GM12872 (cell line): ENCODE data around the gene WDR75.

ENCODE experiments used
- TF ChIP-seq, protein P1 (sequence below): IDR thresholded peaks from 3 replicates; pipeline ENCODE4 v1.5.1; 2011; ENCODE audit warnings: low read depth, mild to moderate bottlenecking, low read length, moderate library complexity; ENCODE audit not compliant: insufficient read depth

WDR75 gene

DNA sequence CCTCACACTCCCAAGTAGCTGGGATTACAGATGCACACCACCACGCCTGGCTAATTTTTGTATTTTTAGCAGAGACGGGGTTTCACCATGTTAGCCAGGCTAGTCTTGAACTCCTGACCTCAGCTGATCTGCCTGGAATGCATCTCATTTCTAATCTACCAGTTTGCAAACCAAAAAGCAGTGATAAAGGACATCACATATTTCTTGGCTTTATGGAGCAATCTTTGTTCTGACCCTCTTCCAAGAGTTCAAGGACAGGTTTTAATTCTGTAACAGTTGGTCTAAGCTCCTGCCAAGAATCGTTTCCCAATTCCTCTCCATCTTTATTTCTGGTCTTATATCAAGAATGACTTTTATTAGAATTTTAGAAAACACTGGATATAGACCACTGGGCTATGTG is 71.6 kb downstream of the WDR75 start:
- TF ChIP-seq, protein P1, sequence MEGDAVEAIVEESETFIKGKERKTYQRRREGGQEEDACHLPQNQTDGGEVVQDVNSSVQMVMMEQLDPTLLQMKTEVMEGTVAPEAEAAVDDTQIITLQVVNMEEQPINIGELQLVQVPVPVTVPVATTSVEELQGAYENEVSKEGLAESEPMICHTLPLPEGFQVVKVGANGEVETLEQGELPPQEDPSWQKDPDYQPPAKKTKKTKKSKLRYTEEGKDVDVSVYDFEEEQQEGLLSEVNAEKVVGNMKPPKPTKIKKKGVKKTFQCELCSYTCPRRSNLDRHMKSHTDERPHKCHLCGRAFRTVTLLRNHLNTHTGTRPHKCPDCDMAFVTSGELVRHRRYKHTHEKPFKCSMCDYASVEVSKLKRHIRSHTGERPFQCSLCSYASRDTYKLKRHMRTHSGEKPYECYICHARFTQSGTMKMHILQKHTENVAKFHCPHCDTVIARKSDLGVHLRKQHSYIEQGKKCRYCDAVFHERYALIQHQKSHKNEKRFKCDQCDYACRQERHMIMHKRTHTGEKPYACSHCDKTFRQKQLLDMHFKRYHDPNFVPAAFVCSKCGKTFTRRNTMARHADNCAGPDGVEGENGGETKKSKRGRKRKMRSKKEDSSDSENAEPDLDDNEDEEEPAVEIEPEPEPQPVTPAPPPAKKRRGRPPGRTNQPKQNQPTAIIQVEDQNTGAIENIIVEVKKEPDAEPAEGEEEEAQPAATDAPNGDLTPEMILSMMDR, result no peak

DNA sequence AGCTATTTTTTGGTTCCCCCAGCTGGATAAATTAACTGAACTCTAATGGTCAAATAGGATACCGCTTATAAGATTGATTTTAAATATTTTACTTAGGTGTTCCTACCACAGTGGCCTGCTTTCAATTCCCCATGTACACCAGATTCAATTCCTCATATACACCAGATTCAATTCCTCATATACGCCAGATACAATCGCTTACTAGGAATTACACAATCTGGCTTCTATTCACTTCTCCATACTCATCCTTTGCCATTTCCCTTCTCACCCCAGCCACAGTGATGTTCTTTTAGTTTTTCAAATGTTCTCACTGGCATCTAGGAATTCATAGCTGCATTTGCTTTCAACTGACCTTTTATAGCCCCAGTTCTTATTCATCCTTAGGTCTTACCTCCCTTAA is 72.8 kb downstream of the WDR75 start:
- TF ChIP-seq, protein P1, result no peak

DNA sequence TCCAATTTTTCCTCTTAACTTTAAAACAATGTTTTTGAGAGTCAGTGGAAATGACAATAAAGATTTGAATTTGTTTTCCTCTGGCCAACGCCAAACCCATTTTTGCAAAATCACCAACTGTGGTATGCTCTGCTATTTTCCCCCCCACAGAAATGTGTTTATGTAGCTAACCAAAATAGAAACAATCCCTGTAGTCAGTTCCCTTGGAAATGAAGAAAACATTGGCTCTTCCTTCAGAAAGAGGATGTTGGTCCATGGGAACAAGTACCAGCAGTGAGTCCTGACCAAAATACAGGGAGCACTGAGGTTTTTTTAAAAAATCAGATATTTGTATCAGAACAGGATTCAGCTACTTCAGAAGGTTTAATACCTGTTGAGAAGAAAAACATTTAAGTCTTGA is 74.0 kb downstream of the WDR75 start:
- TF ChIP-seq, protein P1, result no peak

DNA sequence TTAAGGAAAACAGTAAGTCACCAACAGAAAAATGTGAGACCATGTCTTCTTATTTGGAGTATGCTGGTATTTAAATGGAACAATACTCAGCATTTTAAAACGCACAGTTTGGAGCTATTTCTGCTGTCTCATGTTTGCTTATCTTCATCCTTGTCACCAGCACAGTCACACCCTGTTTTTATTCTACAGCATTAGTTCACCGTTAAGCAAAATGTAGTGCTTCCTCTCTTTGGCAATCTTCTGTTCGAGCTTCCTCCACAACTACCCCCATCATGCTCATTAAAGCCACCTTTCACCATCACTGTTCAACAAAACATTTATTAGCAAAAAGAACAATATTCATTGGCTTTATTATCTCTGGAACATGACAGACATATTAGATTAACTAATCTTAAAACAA is 75.3 kb downstream of the WDR75 start:
- TF ChIP-seq, protein P1, result no peak

DNA sequence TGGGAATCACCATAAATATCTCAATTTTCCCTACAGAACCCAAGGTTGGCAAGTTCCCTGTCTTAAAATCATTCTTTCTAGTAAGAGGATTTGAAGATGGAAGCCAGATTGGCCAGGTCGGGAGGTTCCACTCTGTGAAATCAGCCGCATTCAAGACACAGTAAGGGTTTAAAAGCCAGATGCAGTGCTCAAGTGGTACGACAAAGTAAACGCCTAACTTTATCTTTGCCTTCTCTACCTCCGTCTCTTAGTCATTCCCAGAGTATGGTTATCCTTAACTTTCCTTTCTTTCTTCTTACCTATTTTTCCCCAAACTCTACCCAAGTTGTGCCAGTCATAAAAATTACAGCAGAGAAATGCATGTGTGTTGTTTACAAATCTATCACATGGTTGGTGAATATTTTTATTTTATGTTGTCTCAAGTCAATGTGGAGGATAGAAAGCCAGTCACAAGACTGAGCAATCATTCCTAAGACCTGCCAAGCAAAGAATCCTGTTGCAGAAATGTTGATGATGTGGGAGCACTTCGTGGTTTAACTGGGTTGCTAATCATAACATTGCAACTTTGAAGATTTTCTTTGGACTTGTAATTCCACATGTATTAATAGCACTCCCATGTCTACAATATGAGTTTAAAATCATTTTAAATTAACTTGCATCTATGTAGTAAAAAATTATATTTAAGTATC is 76.7 kb downstream of the WDR75 start:
- TF ChIP-seq, protein P1, result no peak

DNA sequence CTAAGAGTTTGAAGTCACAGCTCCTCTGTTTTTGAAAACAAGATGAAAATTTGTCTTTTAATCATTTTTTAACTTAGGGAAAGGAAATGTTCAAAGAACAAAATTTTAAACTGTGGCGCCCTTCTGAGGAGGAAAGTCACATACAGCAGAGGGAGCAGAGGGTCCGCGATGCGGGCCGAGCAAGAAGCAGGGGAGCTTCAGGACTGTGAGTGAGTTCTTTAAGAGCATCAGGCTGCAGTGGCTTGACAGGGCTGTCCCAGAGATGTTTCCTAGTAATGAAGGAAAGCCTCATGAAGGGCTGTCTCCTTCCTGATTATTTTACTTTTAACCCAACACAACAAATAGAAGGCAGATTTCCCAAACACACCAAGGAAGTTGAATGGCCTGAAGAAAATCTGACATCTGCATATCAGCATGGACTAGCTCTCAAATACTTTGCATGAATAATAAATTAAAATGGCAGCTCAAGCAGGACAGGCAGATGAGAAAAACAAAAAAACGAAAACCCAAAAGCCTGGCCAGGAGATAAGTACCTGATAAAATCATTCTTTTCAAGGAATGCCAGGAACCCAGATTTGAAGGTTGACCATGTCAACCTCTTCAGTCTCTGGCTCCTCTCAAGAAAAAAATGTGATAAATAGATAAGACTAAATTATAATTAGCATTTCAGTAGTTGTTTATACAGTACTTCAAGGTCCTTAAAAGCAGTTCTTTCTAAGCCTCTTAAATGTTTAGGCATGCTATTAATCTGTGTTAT is 78.5 kb downstream of the WDR75 start:
- TF ChIP-seq, protein P1, result no peak

DNA sequence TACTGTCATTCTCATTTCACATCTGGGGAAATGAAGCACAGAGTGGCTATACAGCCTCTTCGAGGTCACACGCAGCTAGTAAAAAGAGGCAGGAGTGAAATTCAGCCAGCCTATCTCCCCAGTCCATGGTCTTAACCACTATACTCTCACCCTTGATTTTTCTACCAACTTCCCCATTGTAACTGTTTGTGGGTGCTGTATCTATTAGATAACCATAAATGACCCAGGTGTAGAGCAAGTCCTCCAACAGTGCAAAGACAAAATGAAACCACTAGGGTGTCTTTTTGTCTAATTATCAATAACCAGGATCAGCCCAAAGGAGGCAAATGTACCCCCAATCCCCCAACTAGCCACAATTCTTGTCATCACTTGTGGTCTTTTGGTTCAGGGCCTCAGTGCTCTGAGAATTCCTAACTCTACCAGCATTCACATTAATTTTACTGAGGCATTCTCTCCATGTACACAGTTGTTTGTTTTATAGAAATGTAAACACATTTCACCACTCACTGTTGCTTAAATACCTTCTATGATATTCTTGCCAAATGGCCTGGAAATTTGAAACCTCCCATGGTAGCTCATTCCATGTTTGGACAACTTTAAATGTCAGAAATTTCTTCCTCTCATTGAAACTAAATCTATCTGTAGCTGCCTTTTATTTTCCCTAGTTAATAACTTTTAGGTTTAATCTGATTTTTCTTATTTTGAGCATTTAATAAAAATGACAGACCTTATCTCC is 80.6 kb downstream of the WDR75 start:
- TF ChIP-seq, protein P1, result no peak
